IMR-90 (cell line): Measurements from ENCODE around the gene POMT1. TPM values are rescaled to one million over a fixed set of nuclear protein-coding genes. Genes with fewer than 3 reads are reported as not detected.
A peak's percentile ranks its signal among the peaks of the same experiment; 100 is the strongest.

Source experiments
- ATAC-seq: fragments of 200-7000 bp; cut with Tn5 transposase; 2 replicates; pipeline ENCODE4 v1.9.1; 2020; ENCODE audit warnings: low read depth, mild to moderate bottlenecking, moderate library complexity
- BruUV-seq: library from RNA; stranded (reverse); fragments of 400-500 nt; replicated peaks from 2 replicates; lab custom pipeline; 2021; lab: Mats Ljungman, UMichigan
- CTCF ChIA-PET: fragments of 300-600 bp; formaldehyde crosslinking; extraction: SDS; loops from one replicate; lab custom pipeline; 2021; ENCODE audit warnings: antibody characterized with exemption; lab: Yijun Ruan, JAX
- POLR2A ChIA-PET: fragments of 300-600 bp; sonication (Branson Sonifier 250); formaldehyde crosslinking; loops from one replicate; lab custom pipeline; 2022; ENCODE audit warnings: antibody characterized with exemption; ENCODE audit not compliant: unreplicated experiment; lab: Charles Lee
- DNase-seq: peaks from one replicate; pipeline ENCODE4 v3.0.0; 2013
- H2AFZ ChIP-seq: replicated peaks from 2 replicates; pipeline ENCODE3; 2013; ENCODE audit warnings: low read length, mild to moderate bottlenecking; ENCODE audit not compliant: poor library complexity
- H2AK5ac ChIP-seq: 2 replicates; pipeline ENCODE4 v1.6.1; 2013; ENCODE audit warnings: low read depth, low read length, inconsistent platforms
- H2AK9ac ChIP-seq: replicated peaks from 2 replicates; pipeline ENCODE3; 2013; ENCODE audit warnings: mild to moderate bottlenecking, low read depth, low read length, moderate library complexity; ENCODE audit not compliant: poor library complexity
- H2BK120ac ChIP-seq: 2 replicates; pipeline ENCODE4 v1.6.1; 2013; ENCODE audit warnings: low read depth, low read length, inconsistent platforms
- H2BK15ac ChIP-seq: 3 replicates; pipeline ENCODE4 v1.6.1; 2013; ENCODE audit warnings: low read depth, low read length, inconsistent platforms
- H2BK20ac ChIP-seq: 2 replicates; pipeline ENCODE4 v1.6.1; 2013; ENCODE audit warnings: low read depth, mild to moderate bottlenecking, inconsistent platforms, low read length, moderate library complexity
- H2BK5ac ChIP-seq: 2 replicates; pipeline ENCODE4 v1.6.1; 2013; ENCODE audit warnings: mild to moderate bottlenecking, low read depth, low read length, inconsistent platforms; ENCODE audit not compliant: poor library complexity, severe bottlenecking
- H3K14ac ChIP-seq: replicated peaks from 2 replicates; pipeline ENCODE4 v1.6.1; 2013; ENCODE audit warnings: low read depth, low read length, inconsistent platforms
- H3K18ac ChIP-seq: 2 replicates; pipeline ENCODE4 v1.6.1; 2013; ENCODE audit warnings: low read depth, low read length, control low read depth
- H3K23ac ChIP-seq: 2 replicates; pipeline ENCODE4 v1.6.1; 2013; ENCODE audit warnings: low read depth, low read length, inconsistent platforms
- H3K27ac ChIP-seq: 2 replicates; pipeline ENCODE4 v1.5.1; 2013; ENCODE audit warnings: mild to moderate bottlenecking, control low read depth, low read length; ENCODE audit not compliant: insufficient read depth
- H3K27me3 ChIP-seq: 2 replicates; pipeline ENCODE4 v1.6.1; 2013; ENCODE audit warnings: low read length; ENCODE audit not compliant: control insufficient read depth, insufficient read depth
- H3K36me3 ChIP-seq: 2 replicates; pipeline ENCODE4 v1.6.1; 2013; ENCODE audit warnings: low read length, mixed read lengths; ENCODE audit not compliant: control insufficient read depth, insufficient read depth
- H3K4ac ChIP-seq: 2 replicates; pipeline ENCODE4 v1.6.1; 2013; ENCODE audit warnings: low read depth, low read length, inconsistent platforms
- H3K4me1 ChIP-seq: 2 replicates; pipeline ENCODE4 v1.6.1; 2013; ENCODE audit warnings: low read length, mixed read lengths; ENCODE audit not compliant: control insufficient read depth, insufficient read depth
- H3K4me2 ChIP-seq: 2 replicates; pipeline ENCODE4 v1.6.1; 2013; ENCODE audit warnings: low read depth, mild to moderate bottlenecking, control low read depth, low read length, moderate library complexity
- H3K4me3 ChIP-seq: 2 replicates; pipeline ENCODE4 v1.5.1; 2013; ENCODE audit warnings: low read depth, mild to moderate bottlenecking, control low read depth, low read length, moderate library complexity; ENCODE audit not compliant: insufficient read depth
- H3K56ac ChIP-seq: 2 replicates; pipeline ENCODE4 v1.6.1; 2013; ENCODE audit warnings: low read length, inconsistent platforms; ENCODE audit not compliant: insufficient read depth; ENCODE audit errors: extremely low read depth
- H3K79me1 ChIP-seq, 2 experiments: 2 replicates each; pipeline ENCODE4 v1.6.1; 2013; ENCODE audit warnings: low read length in 2 of 2, inconsistent platforms in 1 of 2, low read depth in 1 of 2
- H3K9ac ChIP-seq: 2 replicates; pipeline ENCODE4 v1.6.1; 2013; ENCODE audit warnings: low read depth, low read length, control low read depth
- H3K9me1 ChIP-seq: 2 replicates; pipeline ENCODE4 v1.6.1; 2013; ENCODE audit warnings: low read length, inconsistent platforms; ENCODE audit not compliant: insufficient read depth
- H3K9me3 ChIP-seq: 2 replicates; pipeline ENCODE4 v1.6.1; 2013; ENCODE audit warnings: low read length; ENCODE audit not compliant: control insufficient read depth, insufficient read depth
- H4K20me1 ChIP-seq: 2 replicates; pipeline ENCODE4 v1.6.1; 2013; ENCODE audit warnings: low read length, inconsistent platforms; ENCODE audit not compliant: insufficient read depth
- H4K5ac ChIP-seq: 2 replicates; pipeline ENCODE4 v1.6.1; 2013; ENCODE audit warnings: mild to moderate bottlenecking, low read depth, low read length, control low read depth
- H4K8ac ChIP-seq, 2 experiments: 2 replicates each; pipeline ENCODE4 v1.6.1; 2013; ENCODE audit warnings: low read depth in 2 of 2, low read length in 2 of 2, control low read depth in 1 of 2, inconsistent platforms in 1 of 2
- H4K91ac ChIP-seq: 2 replicates; pipeline ENCODE4 v1.6.1; 2013; ENCODE audit warnings: low read depth, low read length, inconsistent platforms; ENCODE audit not compliant: insufficient read depth
- BHLHE40 ChIP-seq: fragments of 150-350 bp; IDR thresholded peaks from 2 replicates; pipeline ENCODE4 v1.6.1; 2016; ENCODE audit warnings: mild to moderate bottlenecking, low read depth, low read length
- CEBPB ChIP-seq: IDR thresholded peaks from 2 replicates; pipeline ENCODE4 v1.6.1; 2012; ENCODE audit warnings: low read depth, low read length, improper control_type of control experiment
- CHD1 ChIP-seq: IDR thresholded peaks from 2 replicates; pipeline ENCODE4 v1.6.1; 2012; ENCODE audit warnings: low read depth, low read length, improper control_type of control experiment
- MAFK ChIP-seq: IDR thresholded peaks from 2 replicates; pipeline ENCODE4 v1.6.1; 2012; ENCODE audit warnings: low read depth, low read length, improper control_type of control experiment
- MAZ ChIP-seq: IDR thresholded peaks from 2 replicates; pipeline ENCODE4 v1.6.1; 2012; ENCODE audit warnings: low read depth, mild to moderate bottlenecking, low read length, improper control_type of control experiment, moderate library complexity, borderline replicate concordance
- SMC3 ChIP-seq: fragments of 150-350 bp; IDR thresholded peaks from 2 replicates; pipeline ENCODE4 v1.6.1; 2016; ENCODE audit warnings: low read depth, mild to moderate bottlenecking, antibody characterized with exemption, low read length, moderate library complexity
- WGBS, 2 experiments: methylation state at CpG; one replicate each; pipeline versions ENCODE4 v1.1.5 to v1.1.7; 2013; ENCODE audit warnings: missing lambda C conversion rate in 2 of 2; ENCODE audit not compliant: insufficient read length in 1 of 2; ENCODE audit errors: extremely low coverage in 2 of 2; 5-methylcytosine and 5-hydroxymethylcytosine counted together
- dilution Hi-C: fragments of 300-500 bp; cut with HindIII; formaldehyde crosslinking; loops from one replicate; pipeline ENCODE4 v1.14.3; 2018; ENCODE audit warnings: low sequenced_read_pairs; ENCODE audit not compliant: unreplicated experiment
- in situ Hi-C: fragments of 300-500 bp; cut with MboI; formaldehyde crosslinking; loops from 3 replicates; pipeline ENCODE4 v1.14.3; 2019; ENCODE audit warnings: low sequenced_read_pairs, inconsistent platforms, mixed read lengths
- intact Hi-C: fragments of 100-400 bp; cut with micrococcal nuclease; formaldehyde crosslinking; loops from 2 replicates; pipeline ENCODE4 v1.10.0; 2022
- polyA plus RNA-seq, 3 experiments: library from polyadenylated mRNA; depleted of rRNA; stranded (reverse); fragments of >200 nt; gene quantifications; 2 replicates each; pipeline ENCODE4 v1.2.3, GENCODE V29; 2012; ENCODE audit warnings: low replicate concordance in 1 of 3
- total RNA-seq: library from RNA; depleted of rRNA; stranded (reverse); fragments of >200 nt; gene quantifications from 2 replicates; pipeline ENCODE4 v1.2.3, GENCODE V29; 2012
- TF ChIP-seq, protein P1 (sequence below): conservative IDR thresholded peaks from 2 replicates; pipeline ENCODE4 v1.5.1; 2012; ENCODE audit warnings: mild to moderate bottlenecking, low read depth, low read length, improper control_type of control experiment

The POMT1 gene
- total and polyA plus RNA-seq, 2 of the 4 experiments (the other 2 are of a cell fraction), result 24.2 to 36.5 TPM

DNA sequence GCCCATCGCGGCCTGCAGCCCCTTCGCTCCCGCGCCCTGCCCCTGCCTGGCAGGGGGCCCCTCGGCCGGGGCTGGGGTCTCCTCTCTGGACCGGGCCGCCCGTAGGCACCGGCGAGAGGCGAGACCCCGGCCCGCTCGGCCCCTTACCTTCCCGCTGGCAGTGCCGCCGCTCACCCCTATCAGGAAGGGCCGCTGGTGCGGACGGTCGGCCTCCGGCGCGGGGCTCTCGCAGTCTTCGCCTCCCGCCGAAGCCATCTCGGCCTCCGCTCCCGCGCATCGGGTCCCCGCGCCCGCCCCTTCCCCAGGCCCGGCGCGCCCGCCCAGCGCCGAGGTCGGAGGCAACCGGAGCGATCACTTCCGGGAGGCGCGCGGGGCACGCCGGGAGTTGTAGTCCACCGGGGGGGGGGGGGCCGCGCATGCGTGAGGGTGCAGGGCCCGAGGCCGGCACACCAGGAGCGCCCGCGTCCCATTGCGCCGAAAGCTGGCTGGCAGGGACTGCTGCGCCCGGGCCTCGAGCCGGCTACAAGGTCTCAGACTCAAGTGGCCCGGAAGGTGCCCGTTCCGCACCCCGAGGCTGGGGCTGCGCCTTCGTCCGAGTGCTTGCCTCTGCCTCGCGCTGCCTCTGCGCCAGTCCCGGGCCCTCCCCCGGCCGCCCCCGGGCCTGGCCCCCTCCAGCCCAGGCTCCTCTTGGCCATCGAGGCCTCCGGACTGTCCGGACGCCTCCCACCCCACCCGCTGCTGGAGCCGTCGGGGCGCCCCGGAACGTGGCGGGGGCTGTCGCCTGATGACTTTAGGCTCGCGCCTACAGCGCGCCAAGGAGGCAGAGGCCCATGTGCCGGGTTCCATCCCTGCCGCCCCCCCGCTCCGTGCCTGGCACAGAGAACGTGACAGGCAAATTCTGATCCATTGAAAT lies 28.5 kb downstream of the POMT1 start, which contains the start of gene UCK1:
Gene UCK1 (minus strand): TSS at position 344 of the 913 bp plus-strand sequence. CDS start 89 bp downstream, at position 255.
- H3K4me3 ChIP-seq, result peak within 1 kb of the TSS; percentile 95

More for the DNA sequence above, 28.5 kb downstream of the POMT1 start, which contains the start of gene UCK1:
- peak within 1 kb of the TSS; percentile 78 for H2AK5ac ChIP-seq
- no peak within 1 kb of the TSS for H2BK15ac ChIP-seq
- peak within 1 kb of the TSS; percentile 95 for H2AK9ac ChIP-seq
- in situ Hi-C loops, result no loop called here
- peak within 1 kb of the TSS; percentile 99 for H2AFZ ChIP-seq
- H3K27me3 ChIP-seq, result peaks cover 4% of the 10 kb centered on the region
- no peaks in the 10 kb centered on the region for H3K9me1 ChIP-seq
- H4K91ac ChIP-seq, result peak within 1 kb of the TSS; percentile 79
- peak within 1 kb of the TSS; percentile 99 to 100 for H4K8ac ChIP-seq
- H2BK5ac ChIP-seq, result peak within 1 kb of the TSS; percentile 82
- no peaks in the 10 kb centered on the region for H4K20me1 ChIP-seq
- H2BK120ac ChIP-seq, result no peak within 1 kb of the TSS
- no peaks in the 10 kb centered on the region for H3K9me3 ChIP-seq
- H3K27ac ChIP-seq, result peak within 1 kb of the TSS; percentile 93
- dilution Hi-C loops, result no loop called here
- ChIA-PET POLR2A (no interaction called here), CTCF (no interaction called here)
- H3K79me1 ChIP-seq, result peaks cover 12 to 20% of the 10 kb centered on the region in 2 experiments
- H4K5ac ChIP-seq, result peak within 1 kb of the TSS; percentile 97
- TF ChIP-seq SMC3 (no peak), CEBPB (no peak), MAFK (no peak), MAZ (peak; percentile 63; the same call in 1 of the 2 replicates), BHLHE40 (no peak), CHD1 (no peak)
- TF ChIP-seq, protein P1, sequence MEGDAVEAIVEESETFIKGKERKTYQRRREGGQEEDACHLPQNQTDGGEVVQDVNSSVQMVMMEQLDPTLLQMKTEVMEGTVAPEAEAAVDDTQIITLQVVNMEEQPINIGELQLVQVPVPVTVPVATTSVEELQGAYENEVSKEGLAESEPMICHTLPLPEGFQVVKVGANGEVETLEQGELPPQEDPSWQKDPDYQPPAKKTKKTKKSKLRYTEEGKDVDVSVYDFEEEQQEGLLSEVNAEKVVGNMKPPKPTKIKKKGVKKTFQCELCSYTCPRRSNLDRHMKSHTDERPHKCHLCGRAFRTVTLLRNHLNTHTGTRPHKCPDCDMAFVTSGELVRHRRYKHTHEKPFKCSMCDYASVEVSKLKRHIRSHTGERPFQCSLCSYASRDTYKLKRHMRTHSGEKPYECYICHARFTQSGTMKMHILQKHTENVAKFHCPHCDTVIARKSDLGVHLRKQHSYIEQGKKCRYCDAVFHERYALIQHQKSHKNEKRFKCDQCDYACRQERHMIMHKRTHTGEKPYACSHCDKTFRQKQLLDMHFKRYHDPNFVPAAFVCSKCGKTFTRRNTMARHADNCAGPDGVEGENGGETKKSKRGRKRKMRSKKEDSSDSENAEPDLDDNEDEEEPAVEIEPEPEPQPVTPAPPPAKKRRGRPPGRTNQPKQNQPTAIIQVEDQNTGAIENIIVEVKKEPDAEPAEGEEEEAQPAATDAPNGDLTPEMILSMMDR, result no peak
- H3K36me3 ChIP-seq, result peaks cover 25% of the 10 kb centered on the region
- no peak within 1 kb of the TSS for H2BK20ac ChIP-seq
- intact Hi-C loops, result loop anchor here (2.0 kb wide), 1 partner anchor 216 kb away; no protein-coding TSS in a partner anchor
- peak within 1 kb of the TSS; percentile 58; the same call in 1 of the 2 replicates for H3K18ac ChIP-seq
- H3K4me2 ChIP-seq, result peak within 1 kb of the TSS; percentile 98
- WGBS, 2 experiments, result 16% methylated on average over 52 of the region's 103 CpGs; no CpG with 5 or more reads in 1 of the 2 experiments
- ATAC-seq, result peak; percentile 94
- no TSS peak for BruUV-seq
- H3K23ac ChIP-seq, result peak within 1 kb of the TSS; percentile 39; the same call in 1 of the 2 replicates
- peak within 1 kb of the TSS; percentile 96 for H3K4ac ChIP-seq
- DNase-seq, result peak; percentile 62
- H3K4me1 ChIP-seq, result peaks cover 8% of the 10 kb centered on the region
- H3K9ac ChIP-seq, result peak within 1 kb of the TSS; percentile 94
- peak within 1 kb of the TSS; percentile 96 for H3K14ac ChIP-seq
- no peak within 1 kb of the TSS for H3K56ac ChIP-seq
